Measurements from ENCODE around the gene CARD11.

Gene CARD11

DNA sequence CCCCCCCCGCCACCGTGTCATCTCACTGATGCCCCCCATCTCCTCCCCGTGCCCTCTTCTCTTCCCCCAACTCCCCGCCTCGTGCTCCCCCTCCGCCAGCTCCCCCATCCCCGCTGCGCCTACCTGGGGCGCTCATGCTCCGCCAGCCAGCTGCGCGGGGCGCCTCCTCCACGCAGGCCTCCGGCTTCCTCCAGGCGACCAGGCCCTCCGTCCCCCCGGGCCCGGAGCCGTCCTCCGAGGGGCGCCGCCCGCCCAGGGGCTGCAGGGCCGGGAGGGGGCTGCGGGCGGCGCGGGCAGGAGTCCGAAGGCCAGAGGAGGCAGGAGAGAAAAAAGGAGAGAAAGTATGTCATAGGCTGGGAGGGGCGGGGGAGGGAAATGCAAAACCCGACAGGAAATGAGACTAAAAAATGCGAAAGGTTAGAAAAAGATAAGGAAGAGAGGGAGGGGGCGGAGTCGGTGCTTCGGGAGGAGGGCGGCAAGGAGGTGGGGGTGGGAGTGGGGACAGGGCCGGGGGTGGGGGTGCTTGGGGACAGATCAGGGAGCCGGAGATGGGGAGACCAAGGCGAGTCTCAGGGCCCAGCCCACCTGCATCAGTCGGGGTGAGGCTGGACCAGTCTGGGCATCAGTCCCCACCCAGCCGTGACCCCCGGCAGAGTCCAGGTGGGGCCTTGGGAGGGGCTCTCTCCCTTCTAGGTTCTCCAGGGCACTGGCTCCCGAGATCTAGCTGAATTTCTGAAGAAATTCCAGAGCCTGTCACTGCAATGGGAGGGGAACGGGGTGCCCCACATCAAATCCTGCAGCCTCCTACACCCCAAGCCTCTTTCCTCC is at the start of gene CARD11:
CARD11 (minus strand) TSS at position 324 of the 828 bp plus-strand sequence. CDS start 85,361 bp downstream, outside the sequence.
- peak in 1 of 2 donors; percentile 35 for DNase-seq (ENCODE audit: low read depth in 2 of 2)

DNA sequence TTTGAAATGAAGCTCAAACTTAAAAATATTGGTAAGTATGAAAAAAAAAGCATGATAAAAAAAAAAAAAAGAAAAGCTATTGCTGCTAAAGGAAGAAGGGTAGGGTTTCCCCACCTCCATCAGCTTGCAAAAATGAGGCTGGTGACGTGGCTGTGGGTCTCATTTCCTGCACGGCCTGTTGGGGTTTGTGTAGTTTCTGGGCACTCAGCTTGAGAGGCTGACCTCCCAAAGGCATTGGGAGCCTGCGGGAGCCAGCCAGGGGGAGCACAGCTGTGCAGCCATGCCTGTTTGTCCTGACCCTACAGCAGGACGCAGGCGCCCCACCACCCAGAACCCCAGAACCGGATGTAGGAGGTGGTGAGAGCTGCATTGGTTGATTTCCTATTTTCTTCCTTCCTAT is 48.8 kb upstream of the CARD11 start:
- DNase-seq (ENCODE audit: low read depth in 2 of 2), result peak; percentile 40 to 61

GRCh38 chr7:3091631-3092030 is 48.0 kb upstream of the CARD11 start:
- no peak for DNase-seq (ENCODE audit: low read depth in 2 of 2)

DNA sequence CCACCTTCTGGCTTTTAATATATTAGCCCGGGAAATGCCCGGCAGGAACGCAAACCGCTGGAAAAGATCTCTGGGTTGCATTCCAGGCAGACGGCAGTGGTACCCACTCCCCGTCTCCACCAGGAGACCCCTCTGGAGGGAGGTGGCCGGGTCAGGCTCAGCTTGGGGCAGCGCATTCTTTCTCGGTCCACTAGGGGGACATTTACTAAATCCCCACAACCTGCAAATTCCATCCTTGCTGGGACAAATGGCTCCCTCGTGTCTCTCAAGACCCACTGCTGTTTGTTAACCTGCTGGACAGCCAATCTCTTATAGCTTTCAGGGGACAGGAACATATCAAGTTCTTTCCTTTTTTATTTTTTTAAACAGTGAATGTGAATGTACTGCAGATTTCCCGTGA is 45.8 kb upstream of the CARD11 start:
- no peak for DNase-seq (ENCODE audit: low read depth in 2 of 2)

GRCh38 chr7:3087243-3087755 is 43.6 kb upstream of the CARD11 start:
- no peak for DNase-seq (ENCODE audit: low read depth in 2 of 2)

DNA sequence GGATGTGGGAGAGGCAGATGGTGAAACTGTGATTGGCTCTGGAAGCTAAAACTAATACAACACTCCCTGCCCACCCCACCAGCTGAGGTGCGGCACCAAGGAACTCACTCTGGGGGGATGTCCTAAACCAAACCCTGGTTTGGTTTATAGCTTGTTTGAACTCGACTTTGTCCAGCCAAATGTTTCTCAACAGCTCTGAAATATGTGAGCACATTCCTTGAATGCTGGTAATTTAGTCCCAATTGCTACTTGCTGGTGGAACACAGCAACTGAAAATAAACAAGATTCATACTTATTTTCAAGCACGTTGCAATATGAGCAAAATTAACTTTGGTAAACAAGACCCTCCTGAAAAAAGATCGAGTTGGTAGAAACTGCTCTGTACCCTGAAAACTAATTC is 39.7 kb upstream of the CARD11 start:
- no peak for DNase-seq (ENCODE audit: low read depth in 2 of 2)

DNA sequence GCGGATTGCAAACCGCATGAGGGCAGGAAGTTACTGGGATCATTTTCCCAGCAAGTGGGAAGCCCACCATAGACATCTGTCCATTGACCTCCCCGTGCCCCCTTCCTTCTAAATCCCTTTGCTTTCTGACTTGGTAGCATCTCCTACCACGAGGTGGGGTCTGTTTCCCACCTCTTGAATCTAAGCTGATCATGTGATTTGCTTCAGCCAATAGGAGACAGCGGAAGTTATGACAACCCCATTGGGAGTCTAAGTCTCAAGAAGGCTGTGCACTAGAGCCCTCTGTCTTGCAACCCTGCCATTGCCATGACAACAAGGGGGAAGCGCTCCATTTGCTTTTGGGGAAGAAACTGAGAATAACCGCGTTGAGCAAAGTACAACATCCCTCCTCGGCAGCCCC is 39.2 kb upstream of the CARD11 start:
- DNase-seq (ENCODE audit: low read depth in 2 of 2), result no peak

GRCh38 chr7:3082386-3082785 is 38.7 kb upstream of the CARD11 start:
- DNase-seq (ENCODE audit: low read depth in 2 of 2), result no peak

GRCh38 chr7:3080106-3080505 is 36.4 kb upstream of the CARD11 start:
- no peak for DNase-seq (ENCODE audit: low read depth in 2 of 2)

GRCh38 chr7:3078514-3078913 is 34.8 kb upstream of the CARD11 start:
- DNase-seq (ENCODE audit: low read depth in 2 of 2), result no peak

- DNase-seq (ENCODE audit: low read depth in 2 of 2), result no peak
Measured at GRCh38 chr7:3076700-3077099, 33.0 kb upstream of the CARD11 start.

DNA sequence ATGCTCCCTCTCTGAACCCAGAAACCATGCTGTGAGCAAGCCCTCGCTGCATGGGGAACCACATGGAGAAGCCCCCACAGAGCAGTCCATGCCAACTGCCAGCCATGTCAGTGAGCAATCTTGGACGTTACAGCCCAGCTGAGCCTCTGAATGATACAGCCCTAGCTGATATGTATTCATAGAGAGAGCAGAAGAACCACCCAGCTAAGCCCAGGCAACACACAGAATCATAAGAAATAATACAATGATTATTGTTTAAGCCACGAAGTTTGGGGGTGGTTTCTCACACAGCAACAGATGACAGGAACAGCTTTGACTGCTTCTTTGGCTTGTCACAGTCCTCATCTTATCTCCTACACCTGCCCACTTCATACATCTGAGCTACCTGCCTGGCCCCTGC is 32.5 kb upstream of the CARD11 start:
- no peak for DNase-seq (ENCODE audit: low read depth in 2 of 2)

DNA sequence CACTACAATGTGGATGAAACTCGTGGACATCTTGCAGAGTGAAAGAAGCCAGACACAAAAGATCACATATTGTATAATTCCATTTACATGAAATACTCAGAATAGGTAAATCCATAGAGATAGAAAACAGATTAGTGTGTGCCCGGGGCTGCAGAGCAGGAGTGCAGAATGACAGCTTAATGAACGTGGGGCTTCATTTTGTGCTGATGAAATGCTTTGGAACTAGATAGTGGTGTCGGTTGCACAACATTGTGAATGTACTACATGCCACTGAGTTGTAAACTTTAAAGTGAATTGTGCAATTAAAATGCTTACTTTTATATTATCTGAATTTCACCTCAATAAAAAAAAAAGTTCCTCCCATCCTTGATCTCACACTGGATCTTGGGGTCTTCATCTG is 31.8 kb upstream of the CARD11 start:
- DNase-seq (ENCODE audit: low read depth in 2 of 2), result no peak

DNA sequence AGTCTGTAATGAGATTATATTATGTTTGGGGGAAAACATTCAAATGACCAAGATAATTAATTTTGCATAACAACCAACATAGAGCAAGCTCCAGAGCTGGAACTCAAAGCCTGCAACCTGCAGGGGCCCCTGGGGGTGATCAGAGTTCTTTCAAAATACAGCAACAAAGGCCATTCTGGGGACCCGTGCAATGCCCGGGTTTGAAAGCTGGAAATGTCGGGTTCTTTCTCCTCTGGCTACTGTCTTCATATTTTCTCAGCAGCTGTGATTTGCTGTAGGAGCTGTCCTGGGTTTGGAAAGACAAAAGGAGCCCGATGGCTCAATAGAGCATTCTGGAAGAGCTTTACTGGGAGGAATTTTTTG is 30.8 kb upstream of the CARD11 start:
- DNase-seq (ENCODE audit: low read depth in 2 of 2), result no peak

GRCh38 chr7:3073763-3074458 is 30.2 kb upstream of the CARD11 start:
- no peak for DNase-seq (ENCODE audit: low read depth in 2 of 2)

DNA sequence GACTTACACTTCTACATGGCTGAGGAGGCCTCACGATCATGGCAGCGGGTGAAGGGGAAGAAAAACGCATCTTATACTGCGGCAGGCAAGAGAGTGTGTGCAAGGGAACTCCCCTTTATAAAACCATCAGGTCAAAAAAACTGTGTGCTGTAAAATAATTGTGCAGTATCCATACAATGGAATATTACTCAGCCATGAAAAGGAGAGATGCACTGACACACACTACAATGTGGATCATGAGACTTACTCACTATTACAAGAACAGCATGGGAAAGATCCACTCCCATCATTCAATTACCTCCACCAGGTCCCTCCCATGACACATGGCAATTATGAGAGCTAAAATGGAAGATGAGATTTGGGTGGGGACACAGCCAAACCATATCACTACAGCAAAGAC is 27.2 kb upstream of the CARD11 start:
- DNase-seq (ENCODE audit: low read depth in 2 of 2), result no peak

DNA sequence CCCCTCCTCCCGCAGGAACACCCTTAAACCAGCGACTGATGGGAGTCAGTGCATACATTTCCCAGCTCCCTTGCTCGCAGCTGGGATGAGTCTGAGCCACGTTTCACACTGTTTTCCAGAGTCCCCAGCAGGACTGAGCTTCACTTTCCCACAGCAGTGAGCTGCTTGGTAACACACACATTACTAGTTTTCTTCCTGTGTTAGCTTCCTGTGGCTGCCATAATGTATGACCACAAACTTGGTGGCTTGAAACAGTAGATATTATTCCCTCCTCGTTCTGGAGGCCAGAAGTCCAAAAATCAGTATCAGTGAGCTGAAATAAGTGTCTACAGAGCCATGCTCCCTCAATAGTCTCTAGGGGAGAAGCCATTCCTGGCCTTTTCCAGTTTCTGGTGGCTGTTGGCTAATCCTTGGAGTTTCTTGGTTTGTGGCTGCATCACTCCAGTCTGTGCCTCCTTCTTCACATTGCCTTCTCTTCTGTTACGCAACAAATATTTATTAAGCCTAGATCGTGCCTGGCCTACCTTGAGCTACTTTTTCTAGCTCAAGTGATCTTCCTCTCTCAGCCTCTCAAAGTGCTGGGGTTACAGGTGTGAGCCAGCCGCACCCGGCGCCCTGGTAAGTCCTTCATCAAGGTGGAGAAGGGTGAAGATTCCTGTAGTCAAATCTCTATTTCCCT is 26.2 kb upstream of the CARD11 start:
- no peak for DNase-seq (ENCODE audit: low read depth in 2 of 2)

- DNase-seq (ENCODE audit: low read depth in 2 of 2), result no peak
Measured at GRCh38 chr7:3068530-3068929, 24.9 kb upstream of the CARD11 start.

DNA sequence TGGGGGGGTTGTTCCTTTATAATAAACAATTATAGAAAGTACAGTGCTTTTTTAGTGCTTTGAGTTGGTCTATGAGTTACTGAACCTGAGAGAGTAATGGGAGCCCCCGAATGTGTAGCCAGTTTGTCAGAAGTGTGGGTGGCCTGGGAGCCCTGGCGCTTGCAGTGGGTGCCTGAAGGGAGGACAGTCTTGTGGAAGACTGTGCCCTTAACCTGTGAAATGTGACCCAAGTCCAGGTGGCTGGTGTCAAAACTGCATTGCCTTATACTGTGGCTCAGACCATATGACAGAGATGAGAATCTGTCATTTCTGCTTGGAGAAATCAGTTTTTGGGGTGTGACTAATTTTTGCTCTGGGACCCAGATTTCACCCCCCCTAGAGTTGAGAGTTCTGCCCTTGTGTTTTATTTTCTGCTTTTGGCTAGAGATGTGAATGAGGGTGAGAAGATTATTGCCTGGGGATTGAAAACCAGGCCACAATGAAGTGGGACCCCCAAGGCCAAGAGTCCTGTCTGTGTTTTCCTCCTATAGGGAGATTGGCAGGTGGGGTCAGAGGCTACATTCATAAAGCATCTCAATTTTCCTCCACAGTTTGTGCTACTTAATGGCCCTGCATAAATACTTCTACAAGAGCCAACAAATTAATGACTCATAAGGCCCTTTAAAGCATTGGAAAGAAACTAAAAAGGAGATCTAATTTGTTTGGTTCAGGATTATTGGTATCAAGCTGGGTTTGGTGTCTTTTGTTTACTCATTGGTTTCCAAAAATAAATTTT is 24.1 kb upstream of the CARD11 start:
- DNase-seq (ENCODE audit: low read depth in 2 of 2), result no peak

DNA sequence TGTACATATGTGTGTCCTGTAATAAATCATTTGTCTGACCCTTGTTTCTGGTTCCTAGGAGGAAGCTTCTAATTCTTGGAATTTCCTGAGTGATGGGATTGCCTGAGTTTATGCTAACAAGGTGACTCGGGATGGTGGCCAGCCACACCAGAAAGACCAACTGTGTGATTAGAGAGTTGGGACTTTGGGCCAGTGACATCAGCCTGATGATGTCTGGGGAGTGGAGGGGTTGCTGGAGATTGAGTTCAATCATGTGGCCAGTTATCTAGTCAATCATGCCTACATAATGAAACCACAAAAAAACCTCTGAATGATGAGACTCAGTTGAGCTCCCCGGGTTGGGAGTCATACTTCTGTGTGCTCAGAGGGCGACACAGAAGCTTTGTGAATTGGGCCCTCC is 23.5 kb upstream of the CARD11 start:
- DNase-seq (ENCODE audit: low read depth in 2 of 2), result no peak

GRCh38 chr7:3066506-3066905 is 22.8 kb upstream of the CARD11 start:
- no peak for DNase-seq (ENCODE audit: low read depth in 2 of 2)

DNA sequence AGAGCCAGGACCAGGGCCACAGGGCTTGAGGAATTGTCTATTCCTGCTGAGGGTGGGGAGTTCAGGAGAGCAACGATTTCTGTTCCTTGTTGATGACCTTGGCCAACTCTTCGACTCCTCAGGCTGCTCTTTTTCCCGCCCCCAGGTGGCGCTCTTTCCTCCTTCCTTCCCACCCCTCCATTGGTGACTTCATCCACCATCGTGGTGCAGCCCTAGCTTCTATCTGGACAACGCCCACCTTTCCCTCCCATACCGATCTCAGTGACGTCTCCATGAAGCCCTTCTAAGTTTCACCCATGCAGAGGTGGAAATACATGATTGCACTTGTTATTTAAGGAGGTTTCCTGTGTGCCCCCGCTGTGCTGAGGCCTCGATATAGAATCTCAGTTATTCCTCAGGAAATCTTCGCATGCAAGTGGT is 22.1 kb upstream of the CARD11 start:
- DNase-seq (ENCODE audit: low read depth in 2 of 2), result peak; percentile 60 to 69

Data from stimulated activated CD4-positive, alpha-beta T cell treated with anti-CD3 and anti-CD28 coated beads, Interleukin-4, amount 100 ng/mL, for 48 hours (primary cell).